ENCODE data around the gene CACNA1C.

Gene CACNA1C

DNA sequence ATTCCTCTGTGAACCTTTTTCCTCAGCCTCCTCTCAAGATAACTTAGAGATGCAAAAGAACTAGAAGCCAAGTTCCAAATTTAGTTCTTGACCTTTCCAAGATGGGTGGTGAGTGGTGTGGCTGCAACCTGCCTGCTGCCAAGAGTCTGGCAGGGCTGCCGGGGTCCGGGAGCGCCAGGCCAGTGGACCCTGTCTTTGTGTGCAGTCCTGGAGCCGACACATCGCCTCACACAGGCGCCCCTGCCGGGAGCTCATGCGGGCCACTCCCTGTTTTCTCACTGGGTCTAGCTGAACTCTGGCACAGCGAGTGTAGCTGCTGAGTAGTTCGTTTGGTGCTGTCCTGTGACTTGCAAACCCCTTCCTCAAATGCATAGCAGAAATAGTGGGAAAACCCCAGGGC lies 84.9 kb downstream of the CACNA1C start:
- H3K4me2 ChIP-seq (ENCODE audit: low read length) = no peak overlapping the region
- H3K9ac ChIP-seq (ENCODE audit: low read depth, low read length) = no peak overlapping the region
- no peaks in the 10 kb centered on the region for H3K9me3 ChIP-seq (replicated peaks; ENCODE audit: low read length)
- H3K36me3 ChIP-seq (ENCODE audit: insufficient read depth, low read length) = no peaks in the 10 kb centered on the region
- peaks cover 21% of the 10 kb centered on the region for H3K27me3 ChIP-seq (ENCODE audit: control insufficient read depth, insufficient read depth, low read length)
- H3K4me3 ChIP-seq (ENCODE audit: low read length) = no peak overlapping the region
- no peaks in the 10 kb centered on the region for H3K4me1 ChIP-seq (ENCODE audit: control insufficient read depth, insufficient read depth, low read length)

GRCh38 chr12:2138294-2138693 lies 85.5 kb downstream of the CACNA1C start:
- Histone ChIP-seq H3K27me3 (ENCODE audit: control insufficient read depth, insufficient read depth, low read length) (peaks cover 21% of the 10 kb centered on the region), H3K4me2 (ENCODE audit: low read length) (no peak overlapping the region), H3K4me1 (ENCODE audit: control insufficient read depth, insufficient read depth, low read length) (no peaks in the 10 kb centered on the region), H3K9me3 (replicated peaks; ENCODE audit: low read length) (no peaks in the 10 kb centered on the region), H3K36me3 (ENCODE audit: insufficient read depth, low read length) (no peaks in the 10 kb centered on the region), H3K4me3 (ENCODE audit: low read length) (no peak overlapping the region), H3K9ac (ENCODE audit: low read depth, low read length) (no peak overlapping the region)

- no peaks in the 10 kb centered on the region for H3K9me3 ChIP-seq (replicated peaks; ENCODE audit: low read length)
- peaks cover 21% of the 10 kb centered on the region for H3K27me3 ChIP-seq (ENCODE audit: control insufficient read depth, insufficient read depth, low read length)
- no peak overlapping the region for H3K9ac ChIP-seq (ENCODE audit: low read depth, low read length)
- H3K4me2 ChIP-seq (ENCODE audit: low read length) = no peak overlapping the region
- H3K36me3 ChIP-seq (ENCODE audit: insufficient read depth, low read length) = no peaks in the 10 kb centered on the region
- H3K4me3 ChIP-seq (ENCODE audit: low read length) = no peak overlapping the region
- H3K4me1 ChIP-seq (ENCODE audit: control insufficient read depth, insufficient read depth, low read length) = no peaks in the 10 kb centered on the region
Measured at GRCh38 chr12:2138871-2139308, 86.1 kb downstream of the CACNA1C start.

GRCh38 chr12:2139651-2140050 lies 86.9 kb downstream of the CACNA1C start:
- H3K27me3 ChIP-seq (ENCODE audit: control insufficient read depth, insufficient read depth, low read length) = peaks cover 25% of the 10 kb centered on the region
- no peaks in the 10 kb centered on the region for H3K36me3 ChIP-seq (ENCODE audit: insufficient read depth, low read length)
- no peak overlapping the region for H3K4me2 ChIP-seq (ENCODE audit: low read length)
- H3K4me3 ChIP-seq (ENCODE audit: low read length) = no peak overlapping the region
- no peaks in the 10 kb centered on the region for H3K4me1 ChIP-seq (ENCODE audit: control insufficient read depth, insufficient read depth, low read length)
- no peak overlapping the region for H3K9ac ChIP-seq (ENCODE audit: low read depth, low read length)
- no peaks in the 10 kb centered on the region for H3K9me3 ChIP-seq (replicated peaks; ENCODE audit: low read length)

DNA sequence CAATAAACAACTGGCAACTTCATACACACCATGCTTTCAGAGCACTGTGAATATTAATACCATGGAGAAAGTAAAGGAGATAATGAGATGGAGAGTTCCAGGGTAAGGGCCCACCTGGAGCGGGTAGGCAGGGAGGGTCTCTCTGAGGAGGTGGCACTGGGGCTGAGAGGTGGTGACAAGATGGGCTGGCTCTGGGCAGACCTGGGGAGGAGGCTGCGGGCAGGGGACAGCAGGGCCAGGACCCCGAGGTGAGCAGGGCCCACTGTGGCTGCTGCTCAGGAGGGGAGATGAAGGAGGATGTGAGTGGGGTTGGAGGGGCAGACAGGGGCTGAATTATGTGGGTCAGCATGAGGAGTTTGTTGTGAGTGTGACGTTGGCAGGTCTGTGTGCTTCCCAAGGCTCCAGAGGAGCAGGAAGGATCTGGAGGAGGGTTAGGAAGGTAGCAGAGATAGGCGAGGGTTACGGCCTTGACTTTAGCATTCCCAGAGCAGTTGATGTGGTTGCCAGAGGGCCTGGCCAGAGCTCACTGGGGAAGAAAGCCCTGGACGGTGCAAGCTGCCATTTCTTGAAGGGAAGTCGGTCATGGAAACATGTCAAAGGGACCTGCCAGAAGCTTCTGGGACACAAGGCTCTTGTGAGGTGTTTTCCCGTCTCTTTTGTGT lies 88.2 kb downstream of the CACNA1C start:
- Histone ChIP-seq H3K9me3 (replicated peaks; ENCODE audit: low read length) (no peaks in the 10 kb centered on the region), H3K4me3 (ENCODE audit: low read length) (no peak overlapping the region), H3K36me3 (ENCODE audit: insufficient read depth, low read length) (no peaks in the 10 kb centered on the region), H3K9ac (ENCODE audit: low read depth, low read length) (no peak overlapping the region), H3K4me2 (ENCODE audit: low read length) (no peak overlapping the region), H3K4me1 (ENCODE audit: control insufficient read depth, insufficient read depth, low read length) (no peaks in the 10 kb centered on the region), H3K27me3 (ENCODE audit: control insufficient read depth, insufficient read depth, low read length) (peaks cover 39% of the 10 kb centered on the region)

DNA sequence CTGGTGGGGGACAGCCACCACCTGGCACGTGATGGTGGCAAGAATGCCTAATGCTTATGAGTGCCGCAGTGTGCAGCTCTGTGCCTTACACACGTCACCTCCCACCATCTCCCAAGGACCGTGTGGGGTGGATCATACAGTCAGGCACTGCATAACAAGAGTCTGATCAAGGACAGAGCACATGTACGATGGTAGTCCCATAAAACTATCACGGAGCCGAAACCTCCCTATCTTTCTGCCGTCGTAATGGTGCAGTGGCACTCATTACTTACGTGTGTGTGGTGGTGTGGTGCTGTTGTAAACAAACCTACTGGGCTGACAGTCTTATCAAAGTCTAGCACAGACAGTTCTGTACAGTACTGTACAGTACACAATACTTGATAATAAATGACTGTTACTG lies 89.3 kb downstream of the CACNA1C start:
- H3K4me1 ChIP-seq (ENCODE audit: control insufficient read depth, insufficient read depth, low read length) = no peaks in the 10 kb centered on the region
- H3K36me3 ChIP-seq (ENCODE audit: insufficient read depth, low read length) = no peaks in the 10 kb centered on the region
- no peak overlapping the region for H3K9ac ChIP-seq (ENCODE audit: low read depth, low read length)
- H3K9me3 ChIP-seq (replicated peaks; ENCODE audit: low read length) = no peaks in the 10 kb centered on the region
- no peak overlapping the region for H3K4me2 ChIP-seq (ENCODE audit: low read length)
- peaks cover 49% of the 10 kb centered on the region for H3K27me3 ChIP-seq (ENCODE audit: control insufficient read depth, insufficient read depth, low read length)
- H3K4me3 ChIP-seq (ENCODE audit: low read length) = no peak overlapping the region

DNA sequence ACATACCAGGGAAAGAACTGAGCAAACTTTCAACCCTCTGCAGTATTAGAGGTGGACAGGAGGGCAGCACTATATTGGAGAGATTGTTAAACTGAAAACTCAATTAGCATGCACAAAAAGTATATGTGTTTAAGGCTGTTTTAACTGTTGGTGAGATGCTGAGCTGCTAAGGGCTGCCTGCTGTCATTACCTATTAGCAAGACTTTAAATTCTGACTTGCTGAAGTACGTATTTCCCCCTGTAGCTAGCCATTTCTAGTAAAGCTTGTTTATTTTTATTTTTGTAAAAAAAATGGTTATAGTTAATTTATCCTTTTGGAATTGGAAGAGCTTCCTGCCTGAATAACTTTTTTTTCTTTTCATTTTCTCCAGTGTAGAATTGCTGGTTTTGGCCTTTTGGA lies 92.2 kb downstream of the CACNA1C start:
- Histone ChIP-seq H3K27me3 (ENCODE audit: control insufficient read depth, insufficient read depth, low read length) (peaks cover 62% of the 10 kb centered on the region), H3K4me3 (ENCODE audit: low read length) (no peak overlapping the region), H3K4me1 (ENCODE audit: control insufficient read depth, insufficient read depth, low read length) (no peaks in the 10 kb centered on the region), H3K9ac (ENCODE audit: low read depth, low read length) (no peak overlapping the region), H3K36me3 (ENCODE audit: insufficient read depth, low read length) (no peaks in the 10 kb centered on the region), H3K4me2 (ENCODE audit: low read length) (no peak overlapping the region), H3K9me3 (replicated peaks; ENCODE audit: low read length) (no peaks in the 10 kb centered on the region)

GRCh38 chr12:2145433-2145998 lies 92.7 kb downstream of the CACNA1C start:
- no peak overlapping the region for H3K4me2 ChIP-seq (ENCODE audit: low read length)
- H3K9ac ChIP-seq (ENCODE audit: low read depth, low read length) = no peak overlapping the region
- no peak overlapping the region for H3K4me3 ChIP-seq (ENCODE audit: low read length)
- H3K4me1 ChIP-seq (ENCODE audit: control insufficient read depth, insufficient read depth, low read length) = no peaks in the 10 kb centered on the region
- peaks cover 61% of the 10 kb centered on the region for H3K27me3 ChIP-seq (ENCODE audit: control insufficient read depth, insufficient read depth, low read length)
- no peaks in the 10 kb centered on the region for H3K9me3 ChIP-seq (replicated peaks; ENCODE audit: low read length)
- H3K36me3 ChIP-seq (ENCODE audit: insufficient read depth, low read length) = no peaks in the 10 kb centered on the region

- peaks cover 46% of the 10 kb centered on the region for H3K27me3 ChIP-seq (ENCODE audit: control insufficient read depth, insufficient read depth, low read length)
- no peaks in the 10 kb centered on the region for H3K4me1 ChIP-seq (ENCODE audit: control insufficient read depth, insufficient read depth, low read length)
- no peak overlapping the region for H3K9ac ChIP-seq (ENCODE audit: low read depth, low read length)
- no peak overlapping the region for H3K4me2 ChIP-seq (ENCODE audit: low read length)
- H3K4me3 ChIP-seq (ENCODE audit: low read length) = no peak overlapping the region
- H3K9me3 ChIP-seq (replicated peaks; ENCODE audit: low read length) = no peaks in the 10 kb centered on the region
- no peaks in the 10 kb centered on the region for H3K36me3 ChIP-seq (ENCODE audit: insufficient read depth, low read length)
Measured at GRCh38 chr12:2147335-2147734, 94.5 kb downstream of the CACNA1C start.

- Histone ChIP-seq H3K9ac (ENCODE audit: low read depth, low read length) (no peak overlapping the region), H3K4me2 (ENCODE audit: low read length) (no peak overlapping the region), H3K9me3 (replicated peaks; ENCODE audit: low read length) (no peaks in the 10 kb centered on the region)
Measured at GRCh38 chr12:2149091-2149490, 96.3 kb downstream of the CACNA1C start.

GRCh38 chr12:2150833-2151232 lies 98.0 kb downstream of the CACNA1C start:
- Histone ChIP-seq H3K4me3 (ENCODE audit: low read length) (no peak overlapping the region), H3K4me2 (ENCODE audit: low read length) (no peak overlapping the region), H3K4me1 (ENCODE audit: control insufficient read depth, insufficient read depth, low read length) (peaks cover 10% of the 10 kb centered on the region), H3K36me3 (ENCODE audit: insufficient read depth, low read length) (no peaks in the 10 kb centered on the region), H3K9me3 (replicated peaks; ENCODE audit: low read length) (no peaks in the 10 kb centered on the region), H3K9ac (ENCODE audit: low read depth, low read length) (no peak overlapping the region), H3K27me3 (ENCODE audit: control insufficient read depth, insufficient read depth, low read length) (peaks cover 30% of the 10 kb centered on the region)

More at GRCh38 chr12:2149091-2149490, 96.3 kb downstream of the CACNA1C start:
- peaks cover 45% of the 10 kb centered on the region for H3K27me3 ChIP-seq (ENCODE audit: control insufficient read depth, insufficient read depth, low read length)
- no peak overlapping the region for H3K4me3 ChIP-seq (ENCODE audit: low read length)
- peaks cover 6% of the 10 kb centered on the region for H3K4me1 ChIP-seq (ENCODE audit: control insufficient read depth, insufficient read depth, low read length)
- no peaks in the 10 kb centered on the region for H3K36me3 ChIP-seq (ENCODE audit: insufficient read depth, low read length)

GRCh38 chr12:2151391-2151790 lies 98.6 kb downstream of the CACNA1C start:
- peaks cover 24% of the 10 kb centered on the region for H3K27me3 ChIP-seq (ENCODE audit: control insufficient read depth, insufficient read depth, low read length)

More at GRCh38 chr12:2151391-2151790, 98.6 kb downstream of the CACNA1C start:
- no peak overlapping the region for H3K4me2 ChIP-seq (ENCODE audit: low read length)
- no peaks in the 10 kb centered on the region for H3K36me3 ChIP-seq (ENCODE audit: insufficient read depth, low read length)
- H3K4me3 ChIP-seq (ENCODE audit: low read length) = no peak overlapping the region
- H3K9me3 ChIP-seq (replicated peaks; ENCODE audit: low read length) = no peaks in the 10 kb centered on the region
- H3K9ac ChIP-seq (ENCODE audit: low read depth, low read length) = no peak overlapping the region
- peaks cover 10% of the 10 kb centered on the region for H3K4me1 ChIP-seq (ENCODE audit: control insufficient read depth, insufficient read depth, low read length)

All from skeletal muscle satellite cell (primary cell).